Mesenchymal stem cell (in vitro differentiated cells and primary cell): Measurements from ENCODE around the gene ZNF521.

ENCODE experiments used
- DNase-seq: peaks from one replicate; pipeline ENCODE4 v3.0.0-alpha.2; 2013
- H2AFZ ChIP-seq: one replicate; pipeline ENCODE4 v1.6.1; 2013; ENCODE audit warnings: low read depth, mild to moderate bottlenecking, control low read depth, inconsistent platforms, low read length, moderate library complexity
- H2AK5ac ChIP-seq: 2 replicates; pipeline ENCODE4 v1.6.1; 2013; ENCODE audit warnings: low read length, moderate library complexity, mild to moderate bottlenecking, inconsistent platforms; ENCODE audit not compliant: severe bottlenecking
- H2BK120ac ChIP-seq: one replicate; pipeline ENCODE4 v1.6.1; 2013; ENCODE audit warnings: low read depth, mild to moderate bottlenecking, inconsistent platforms, low read length, moderate library complexity
- H2BK12ac ChIP-seq, 2 experiments: one replicate each; pipeline ENCODE4 v1.6.1; 2013; ENCODE audit warnings: inconsistent platforms in 2 of 2, low read length in 2 of 2, mild to moderate bottlenecking in 2 of 2, moderate library complexity in 2 of 2, control low read depth in 1 of 2
- H2BK15ac ChIP-seq: one replicate; pipeline ENCODE4 v1.6.1; 2013; ENCODE audit warnings: mild to moderate bottlenecking, low read depth, inconsistent platforms; ENCODE audit not compliant: poor library complexity, severe bottlenecking
- H2BK5ac ChIP-seq: 2 replicates; pipeline ENCODE4 v1.6.1; 2013; ENCODE audit warnings: low read depth, mild to moderate bottlenecking, low read length, control low read depth, inconsistent platforms; ENCODE audit not compliant: poor library complexity, severe bottlenecking
- H3K14ac ChIP-seq, 2 experiments: one replicate each; pipeline ENCODE4 v1.6.1; 2013; ENCODE audit warnings: inconsistent platforms in 2 of 2, low read length in 2 of 2, control low read depth in 1 of 2, mild to moderate bottlenecking in 1 of 2, moderate library complexity in 1 of 2
- H3K18ac ChIP-seq, 2 experiments: one replicate each; pipeline ENCODE4 v1.6.1; 2013; ENCODE audit warnings: inconsistent platforms in 2 of 2, low read length in 2 of 2, control low read depth in 1 of 2, low read depth in 1 of 2, mild to moderate bottlenecking in 1 of 2
- H3K23ac ChIP-seq, 2 experiments: one replicate each; pipeline ENCODE4 v1.6.1; 2013; ENCODE audit warnings: inconsistent platforms in 2 of 2, low read length in 2 of 2, mild to moderate bottlenecking in 2 of 2, moderate library complexity in 2 of 2, control low read depth in 1 of 2
- H3K27ac ChIP-seq: 2 replicates; pipeline ENCODE4 v1.5.1; 2013; ENCODE audit warnings: mild to moderate bottlenecking, moderate library complexity, low read length, control low read depth, inconsistent platforms; ENCODE audit not compliant: poor library complexity, severe bottlenecking
- H3K27me3 ChIP-seq, 2 experiments: 2 replicates each; pipeline versions ENCODE4 v1.6.1 to v1.7.0; 2013; ENCODE audit warnings: low read length in 2 of 2, mild to moderate bottlenecking in 2 of 2, moderate library complexity in 2 of 2, control low read depth in 1 of 2, inconsistent platforms in 1 of 2; ENCODE audit not compliant: control insufficient read depth in 1 of 2, insufficient read depth in 1 of 2
- H3K36me3 ChIP-seq, 2 experiments: 2 replicates each; pipeline versions ENCODE4 v1.6.1 to v1.7.0; 2013; ENCODE audit warnings: low read length in 2 of 2, control low read depth in 1 of 2, inconsistent platforms in 1 of 2, low read depth in 1 of 2, mild to moderate bottlenecking in 1 of 2; ENCODE audit not compliant: insufficient read depth in 2 of 2, control insufficient read depth in 1 of 2
- H3K4ac ChIP-seq, 2 experiments: one replicate each; pipeline ENCODE4 v1.6.1; 2013; ENCODE audit warnings: inconsistent platforms in 2 of 2, low read length in 2 of 2, mild to moderate bottlenecking in 2 of 2, moderate library complexity in 2 of 2, control low read depth in 1 of 2, low read depth in 1 of 2
- H3K4me1 ChIP-seq: 2 replicates; pipeline ENCODE4 v1.6.1; 2013; ENCODE audit warnings: low read depth, low read length, control low read depth; ENCODE audit not compliant: control insufficient read depth, insufficient read depth
- H3K4me2 ChIP-seq: 2 replicates; pipeline ENCODE4 v1.6.1; 2013; ENCODE audit warnings: low read length, mild to moderate bottlenecking, inconsistent platforms; ENCODE audit not compliant: poor library complexity, severe bottlenecking
- H3K4me3 ChIP-seq, 2 experiments: 2 replicates each; pipeline versions ENCODE4 v1.5.1 to v1.7.0; 2013; ENCODE audit warnings: low read length in 2 of 2, mild to moderate bottlenecking in 2 of 2, control low read depth in 1 of 2, low read depth in 1 of 2; ENCODE audit not compliant: insufficient read depth in 1 of 2
- H3K79me1 ChIP-seq: replicated peaks from 2 replicates; pipeline ENCODE4 v1.6.1; 2013; ENCODE audit warnings: mild to moderate bottlenecking, control low read depth, low read length, inconsistent platforms; ENCODE audit not compliant: poor library complexity, severe bottlenecking
- H3K9ac ChIP-seq: 2 replicates; pipeline ENCODE4 v1.7.0; 2013; ENCODE audit warnings: mild to moderate bottlenecking, low read length, moderate library complexity
- H3K9me3 ChIP-seq: 2 replicates; pipeline ENCODE4 v1.7.0; 2013; ENCODE audit warnings: mild to moderate bottlenecking, low read length; ENCODE audit not compliant: control insufficient read depth
- H4K8ac ChIP-seq: one replicate; pipeline ENCODE4 v1.6.1; 2013; ENCODE audit warnings: inconsistent platforms, mild to moderate bottlenecking, low read length, moderate library complexity
- H4K91ac ChIP-seq: one replicate; pipeline ENCODE4 v1.6.1; 2013; ENCODE audit warnings: mild to moderate bottlenecking, low read length, inconsistent platforms
- WGBS: methylation state at CpG from one replicate; pipeline ENCODE4 v1.1.7; 2013; ENCODE audit warnings: mixed read lengths; 5-methylcytosine and 5-hydroxymethylcytosine counted together

Gene ZNF521

DNA sequence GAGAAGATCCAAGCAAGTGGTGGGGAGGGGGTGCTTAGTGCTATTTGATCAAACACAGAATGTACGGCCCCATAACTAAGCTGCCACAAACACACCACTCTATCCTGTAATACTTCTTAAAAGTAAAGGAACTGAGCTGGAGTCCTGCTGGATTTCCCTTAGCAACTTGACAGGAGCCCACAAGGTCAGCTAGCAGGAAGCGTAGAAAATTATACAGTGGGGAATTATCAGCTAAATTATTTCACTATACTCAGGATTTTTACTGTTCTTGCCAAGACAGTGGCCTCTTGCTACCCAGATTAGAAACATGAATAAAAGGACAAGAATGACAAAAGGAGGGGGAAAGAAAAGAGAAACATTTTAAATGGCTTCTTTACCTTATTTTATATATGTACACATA is 217.1 kb downstream of the ZNF521 start:
- Histone ChIP-seq H3K79me1 (peaks cover 10% of the 10 kb centered on the region), H3K18ac (no peak overlapping the region), H3K4me1 (peaks cover 4% of the 10 kb centered on the region), H3K4me3 (no peak overlapping the region), H2BK12ac (no peak overlapping the region), H3K4ac (no peak overlapping the region), H3K23ac (no peak overlapping the region), H4K8ac (no peak overlapping the region), H3K27me3 (no peaks in the 10 kb centered on the region), H2BK120ac (no peak overlapping the region), H2AK5ac (no peak overlapping the region), H2BK15ac (no peak overlapping the region), H4K91ac (no peak overlapping the region), H3K4me2 (no peak overlapping the region), H3K36me3 (peaks cover 0 to 20% of the 10 kb centered on the region in 2 experiments), H2AFZ (no peak overlapping the region), H3K14ac (no peak overlapping the region), H3K9me3 (no peaks in the 10 kb centered on the region), H2BK5ac (no peak overlapping the region), H3K27ac (no peak overlapping the region), H3K9ac (no peak overlapping the region)
- WGBS = no CpG with 5 or more reads among the region's 2 CpGs
- no peak for DNase-seq

DNA sequence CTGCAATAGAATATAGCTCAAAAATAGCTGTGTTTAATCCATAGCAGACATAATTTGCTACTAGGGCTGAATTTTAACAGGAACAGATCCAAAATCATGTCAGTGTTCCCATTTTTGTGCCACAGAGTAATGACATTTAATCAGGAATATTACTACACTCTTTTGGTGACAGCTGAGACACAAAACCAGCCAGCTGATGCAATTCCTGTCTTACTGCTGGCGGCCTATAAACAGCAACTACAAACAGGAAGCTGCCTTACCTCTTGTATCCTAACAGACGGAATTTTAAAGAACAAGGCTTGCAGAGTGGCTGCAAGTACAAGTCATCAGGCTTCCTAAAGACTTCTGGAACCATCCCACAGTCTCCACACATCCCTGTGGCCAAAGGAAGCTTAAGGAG is 218.1 kb downstream of the ZNF521 start:
- Histone ChIP-seq H3K27me3 (no peaks in the 10 kb centered on the region), H3K9me3 (no peaks in the 10 kb centered on the region), H2BK12ac (no peak overlapping the region), H2AK5ac (no peak overlapping the region), H4K91ac (no peak overlapping the region), H4K8ac (no peak overlapping the region), H3K4me3 (no peak overlapping the region), H2BK120ac (no peak overlapping the region), H3K79me1 (peaks cover 7% of the 10 kb centered on the region), H2BK15ac (no peak overlapping the region), H3K4me2 (no peak overlapping the region), H3K9ac (no peak overlapping the region), H3K4me1 (peaks cover 4% of the 10 kb centered on the region), H3K18ac (no peak overlapping the region), H3K4ac (no peak overlapping the region), H3K23ac (no peak overlapping the region), H3K36me3 (peaks cover 0 to 20% of the 10 kb centered on the region in 2 experiments), H2BK5ac (no peak overlapping the region), H3K14ac (no peak overlapping the region), H2AFZ (no peak overlapping the region), H3K27ac (no peak overlapping the region)
- WGBS = 87% methylated on average over 2 of the region's 2 CpGs
- no peak for DNase-seq

DNA sequence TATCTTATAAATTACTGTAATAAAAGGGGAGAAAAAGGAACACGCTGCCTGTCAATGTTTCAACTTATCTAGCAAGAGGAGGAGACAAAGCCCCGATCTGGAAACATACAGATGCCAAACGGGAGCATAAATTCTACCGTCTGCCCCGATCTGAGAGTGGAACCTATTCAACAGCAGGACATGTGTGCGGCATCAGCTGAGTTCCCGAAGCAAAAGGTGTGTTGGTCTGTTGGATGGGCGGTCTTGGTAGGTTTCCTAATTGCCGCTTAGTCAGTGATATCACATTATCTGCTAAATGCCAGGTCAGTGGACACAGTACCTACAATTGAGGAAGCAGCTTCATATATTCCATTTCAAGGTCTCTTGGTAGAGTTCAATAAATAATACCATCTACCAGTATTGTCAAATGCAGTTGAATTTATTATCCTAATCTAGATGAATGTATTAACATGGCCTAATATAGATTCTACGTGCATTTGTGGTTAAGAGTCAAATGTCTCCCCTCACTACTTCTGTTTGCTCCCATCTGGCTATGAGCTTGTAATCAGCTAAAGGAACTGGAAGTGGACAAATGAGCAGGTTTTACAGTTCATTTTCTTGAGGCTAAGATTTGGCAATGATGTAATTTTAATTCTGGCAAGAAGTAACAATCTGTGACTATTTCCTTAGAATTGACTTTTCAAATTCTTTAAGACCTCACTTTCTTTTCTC is 219.0 kb downstream of the ZNF521 start:
- no peaks in the 10 kb centered on the region for H3K27me3 ChIP-seq
- no peak overlapping the region for H3K23ac ChIP-seq
- WGBS = 99% methylated on average over 10 of the region's 10 CpGs
- H3K9me3 ChIP-seq = no peaks in the 10 kb centered on the region
- no peak overlapping the region for H2AK5ac ChIP-seq
- H4K91ac ChIP-seq = no peak overlapping the region
- H3K27ac ChIP-seq = no peak overlapping the region
- H2AFZ ChIP-seq = no peak overlapping the region
- no peak for DNase-seq
- H3K4me3 ChIP-seq = no peak overlapping the region
- H2BK15ac ChIP-seq = no peak overlapping the region
- no peak overlapping the region for H4K8ac ChIP-seq
- no peak overlapping the region for H2BK12ac ChIP-seq
- no peak overlapping the region for H3K18ac ChIP-seq
- peaks cover 0 to 20% of the 10 kb centered on the region in 2 experiments for H3K36me3 ChIP-seq
- no peak overlapping the region for H3K4ac ChIP-seq
- H3K4me1 ChIP-seq = peaks cover 4% of the 10 kb centered on the region
- peaks cover 4% of the 10 kb centered on the region for H3K79me1 ChIP-seq
- H2BK120ac ChIP-seq = no peak overlapping the region
- H3K4me2 ChIP-seq = no peak overlapping the region
- H3K9ac ChIP-seq = no peak overlapping the region
- no peak overlapping the region for H2BK5ac ChIP-seq
- no peak overlapping the region for H3K14ac ChIP-seq

DNA sequence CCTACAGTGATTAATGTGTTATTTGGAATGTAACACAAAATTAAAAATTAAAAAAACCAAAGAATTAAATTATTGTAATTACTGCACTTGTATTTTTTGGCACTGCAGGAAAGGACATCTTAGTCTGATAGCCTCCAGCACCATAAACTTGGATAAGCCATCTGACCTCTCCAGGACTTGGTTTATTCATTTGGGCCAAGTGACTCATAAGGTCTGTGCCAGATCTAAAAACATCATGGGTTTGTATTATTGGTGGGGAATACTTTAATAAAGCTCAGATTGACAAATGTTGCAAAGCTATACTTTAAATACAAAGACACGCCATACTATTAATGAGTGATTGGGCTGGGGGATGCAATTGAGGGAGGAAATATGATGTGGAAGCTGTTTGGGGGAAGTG is 225.2 kb downstream of the ZNF521 start:
- H3K9ac ChIP-seq = no peak overlapping the region
- H3K4ac ChIP-seq = no peak overlapping the region
- no peak overlapping the region for H3K4me2 ChIP-seq
- H2BK12ac ChIP-seq = no peak overlapping the region
- no peak overlapping the region for H4K8ac ChIP-seq
- no peak overlapping the region for H3K27ac ChIP-seq
- H3K4me1 ChIP-seq = no peaks in the 10 kb centered on the region
- no peak overlapping the region for H2AFZ ChIP-seq
- no peak overlapping the region for H4K91ac ChIP-seq
- H3K79me1 ChIP-seq = peaks cover 3% of the 10 kb centered on the region
- H3K4me3 ChIP-seq = no peak overlapping the region
- no peak overlapping the region for H2BK15ac ChIP-seq
- no peaks in the 10 kb centered on the region for H3K9me3 ChIP-seq
- DNase-seq = no peak
- no peak overlapping the region for H3K23ac ChIP-seq
- WGBS = 93% methylated on average over 1 of the region's 1 CpG
- H2BK120ac ChIP-seq = no peak overlapping the region
- no peak overlapping the region for H3K14ac ChIP-seq
- H3K27me3 ChIP-seq = no peaks in the 10 kb centered on the region
- H2BK5ac ChIP-seq = no peak overlapping the region
- H3K36me3 ChIP-seq = peaks cover 0 to 10% of the 10 kb centered on the region in 2 experiments
- H2AK5ac ChIP-seq = no peak overlapping the region
- no peak overlapping the region for H3K18ac ChIP-seq
